Fibroblast of villous mesenchyme (primary cell): Measurements from ENCODE around the gene AGR3. TPM values are rescaled to one million over a fixed set of nuclear protein-coding genes. Genes with fewer than 3 reads are reported as not detected.

Experiments
- DNase-seq: peaks from one replicate; pipeline ENCODE4 v3.0.0-alpha.2; 2010; ENCODE audit warnings: low read depth
- H3K4me3 ChIP-seq: 2 replicates; pipeline ENCODE4 v1.5.1; 2011; ENCODE audit warnings: low read depth, mild to moderate bottlenecking, low read length
- CTCF ChIP-seq: IDR thresholded peaks from 2 replicates; pipeline ENCODE4 v1.5.1; 2012; ENCODE audit warnings: low read depth, mild to moderate bottlenecking, low read length; ENCODE audit not compliant: insufficient read depth
- total RNA-seq: library from RNA; depleted of rRNA; stranded (reverse); fragments of >200 nt; gene quantifications from 2 replicates; pipeline ENCODE4 v1.2.3, GENCODE V29; 2012

Gene AGR3
- total RNA-seq, 1 donor: not detected

GRCh38 chr7:16849296-16850148, 32.3 kb downstream of the AGR3 start:
- H3K4me3 ChIP-seq: no peak overlapping the region
- DNase-seq: no peak
- no peak for TF ChIP-seq CTCF

DNA sequence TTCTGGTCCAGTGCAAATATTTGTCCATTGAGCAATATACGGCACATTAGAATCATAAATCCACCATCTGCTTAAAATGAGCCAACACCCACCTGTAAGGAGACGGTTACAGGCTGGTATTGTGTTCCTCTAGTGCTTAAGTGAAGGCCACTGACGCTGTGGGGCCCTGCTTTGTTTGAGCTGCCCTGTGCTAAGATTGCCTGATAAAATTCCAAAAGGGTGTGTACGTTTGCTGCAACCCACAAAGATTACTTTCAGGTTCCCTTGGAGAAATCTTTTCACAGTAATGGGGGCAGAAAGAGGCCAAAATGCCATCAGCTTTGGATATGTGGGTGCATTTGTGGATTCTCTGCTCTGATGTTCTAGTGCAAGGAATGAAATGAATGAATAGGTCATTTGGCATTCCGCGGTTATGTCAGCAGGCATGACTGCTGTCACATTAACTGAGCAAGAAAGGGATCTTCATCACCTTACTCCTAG, 34.4 kb downstream of the AGR3 start:
- no peak overlapping the region for H3K4me3 ChIP-seq
- no peak for TF ChIP-seq CTCF
- DNase-seq: peak; percentile 38

DNA sequence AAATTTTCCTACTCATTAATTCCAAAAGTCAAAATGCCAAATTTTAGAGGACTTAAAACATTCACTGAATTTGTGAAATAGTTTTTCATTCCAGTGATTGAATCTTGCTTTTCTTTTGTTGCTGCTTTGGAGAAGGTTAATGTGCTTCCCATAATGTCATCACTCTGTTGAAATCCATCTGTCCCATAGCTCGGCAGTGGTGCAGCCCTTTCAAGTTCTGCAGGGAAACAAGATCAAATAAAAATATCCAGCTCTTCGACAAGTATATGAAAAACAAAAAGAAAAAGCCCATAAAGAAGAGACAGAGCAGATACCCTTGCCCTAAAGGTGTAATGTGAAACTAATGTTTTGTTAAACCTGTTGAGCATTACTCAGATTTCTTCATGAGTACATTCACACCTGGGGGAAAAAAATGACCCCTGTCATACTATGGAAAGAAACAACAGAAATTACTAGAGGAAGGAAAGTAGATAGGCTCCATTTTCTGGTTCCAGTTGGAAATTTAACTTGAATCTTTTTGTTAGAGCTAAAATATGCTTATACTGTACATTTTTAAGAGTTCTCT, 35.1 kb downstream of the AGR3 start:
- no peak overlapping the region for H3K4me3 ChIP-seq
- DNase-seq: peak; percentile 41
- TF ChIP-seq CTCF: no peak

GRCh38 chr7:16845746-16846145, 36.0 kb downstream of the AGR3 start:
- H3K4me3 ChIP-seq: no peak overlapping the region

DNA sequence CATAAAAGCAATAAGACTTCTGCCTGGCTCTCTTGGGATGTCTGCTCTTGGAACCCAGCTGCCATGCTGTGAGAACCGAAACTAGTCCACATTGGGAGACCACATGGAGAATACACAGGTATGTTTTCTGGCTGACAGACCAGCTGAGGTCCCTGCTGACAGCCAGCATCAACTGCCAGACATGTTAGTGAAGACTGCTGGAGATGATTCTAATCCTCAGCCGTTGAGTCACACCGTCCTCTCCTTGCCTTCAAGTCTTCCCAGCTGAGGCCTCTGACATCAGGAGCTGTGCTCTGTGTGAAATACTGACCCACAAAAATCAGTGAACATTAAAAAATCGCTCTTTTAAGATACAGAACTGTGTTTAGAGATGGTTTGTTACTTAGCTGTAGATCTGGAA, 40.1 kb downstream of the AGR3 start:
- no peak overlapping the region for H3K4me3 ChIP-seq
- TF ChIP-seq CTCF: no peak
- DNase-seq: peak; percentile 22

More at GRCh38 chr7:16845746-16846145, 36.0 kb downstream of the AGR3 start:
- no peak for DNase-seq
- no peak for TF ChIP-seq CTCF

DNA sequence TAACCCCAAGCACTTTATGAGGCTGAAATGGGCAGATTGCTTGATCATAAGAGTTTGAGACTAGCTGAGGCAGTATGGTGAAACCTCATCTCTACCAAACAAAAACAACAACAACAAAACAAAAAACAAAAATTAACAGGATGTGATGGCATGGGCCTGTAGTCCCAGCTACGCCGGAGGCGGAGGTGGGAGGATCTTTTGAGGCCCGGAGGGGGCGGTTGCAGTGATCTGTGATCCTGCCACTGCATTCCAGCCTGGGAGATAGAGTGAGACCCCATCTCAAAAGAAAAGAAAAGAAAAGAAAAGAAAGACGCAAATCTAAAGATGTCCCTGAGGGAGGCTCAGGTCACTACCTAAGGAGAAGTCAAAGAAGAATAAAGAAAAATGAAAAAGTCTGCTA, 41.7 kb downstream of the AGR3 start:
- H3K4me3 ChIP-seq: no peak overlapping the region
- DNase-seq: peak; percentile 11
- no peak for TF ChIP-seq CTCF

GRCh38 chr7:16839646-16840045, 42.1 kb downstream of the AGR3 start:
- H3K4me3 ChIP-seq: no peak overlapping the region
- DNase-seq: peak; percentile 14
- no peak for TF ChIP-seq CTCF
